Measurements from ENCODE around the gene ASAP3.
A peak's percentile ranks its signal among the peaks of the same experiment; 100 is the strongest.

ASAP3 gene

DNA sequence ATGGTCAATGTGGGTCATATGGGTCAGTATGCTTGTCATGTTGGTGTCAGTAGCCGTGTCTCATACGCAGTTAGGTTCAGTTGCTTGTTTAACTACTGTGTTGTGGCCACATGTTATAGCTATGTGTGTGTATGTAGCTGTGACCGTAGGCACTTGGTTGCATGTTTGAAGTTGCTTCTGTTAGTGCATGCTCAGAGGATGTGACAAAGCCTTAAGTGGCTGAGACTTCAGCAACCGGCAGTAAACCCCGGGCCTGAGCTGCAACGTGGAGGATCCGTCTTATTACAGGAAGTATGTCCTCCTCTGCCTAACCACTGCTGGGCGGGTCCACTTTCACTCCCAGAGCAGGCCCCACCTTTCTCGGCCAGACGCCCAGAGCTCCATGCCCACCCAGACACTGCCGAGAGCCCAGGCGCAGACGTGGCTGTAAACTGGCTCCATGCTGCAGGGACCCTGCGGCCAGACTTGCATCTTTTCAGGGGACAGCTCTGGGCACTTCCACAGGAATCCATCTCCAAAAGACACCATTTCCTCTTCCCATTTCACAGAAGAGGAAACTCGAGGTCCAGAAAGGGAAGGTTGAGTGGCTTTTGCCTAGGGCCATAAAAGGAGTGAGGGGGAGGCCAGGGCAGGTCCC, 61.6 kb downstream of the ASAP3 start:
- no peak for DNase-seq

DNA sequence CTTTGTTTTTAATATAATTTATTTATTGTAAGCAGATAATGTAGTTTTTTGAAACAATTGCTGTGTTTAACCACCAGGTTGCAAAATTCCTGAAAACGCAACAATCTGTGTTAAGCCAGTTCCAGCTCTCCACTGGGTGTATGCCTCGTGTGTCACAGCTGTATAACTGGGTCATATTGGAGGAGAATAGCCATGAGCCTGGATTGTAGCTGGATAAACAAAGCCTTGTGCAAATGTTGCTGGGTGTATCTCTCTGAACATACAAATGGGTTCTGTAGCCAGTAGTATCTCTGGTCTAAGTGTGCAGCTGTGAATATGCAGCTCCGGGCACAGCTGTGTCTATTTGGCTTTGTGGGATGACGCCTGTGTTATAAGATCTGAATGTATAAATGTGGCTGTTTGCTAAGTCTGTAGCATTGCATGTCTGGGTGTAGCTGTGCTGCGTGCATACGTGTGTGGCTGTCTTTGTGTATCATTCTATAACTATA, 62.2 kb downstream of the ASAP3 start:
- no peak for DNase-seq

DNA sequence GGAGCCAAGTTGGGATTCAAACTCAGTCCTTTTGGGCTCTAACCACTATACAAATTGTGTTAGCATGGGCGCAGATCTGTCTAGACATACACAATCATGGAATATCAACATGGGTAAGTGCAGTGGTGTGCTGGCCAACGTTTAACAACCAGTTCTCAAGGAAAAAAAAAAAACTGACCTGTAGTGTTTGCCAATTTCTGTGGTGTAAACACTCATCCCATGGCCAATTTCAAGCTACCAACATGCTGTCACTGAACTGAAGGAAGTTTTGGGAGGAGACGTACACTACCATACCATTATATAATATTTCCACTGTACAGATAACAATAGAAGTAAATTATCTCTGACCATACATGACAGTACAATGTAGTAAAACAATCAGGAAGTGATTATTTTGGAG, 62.6 kb downstream of the ASAP3 start:
- DNase-seq, result no peak

DNA sequence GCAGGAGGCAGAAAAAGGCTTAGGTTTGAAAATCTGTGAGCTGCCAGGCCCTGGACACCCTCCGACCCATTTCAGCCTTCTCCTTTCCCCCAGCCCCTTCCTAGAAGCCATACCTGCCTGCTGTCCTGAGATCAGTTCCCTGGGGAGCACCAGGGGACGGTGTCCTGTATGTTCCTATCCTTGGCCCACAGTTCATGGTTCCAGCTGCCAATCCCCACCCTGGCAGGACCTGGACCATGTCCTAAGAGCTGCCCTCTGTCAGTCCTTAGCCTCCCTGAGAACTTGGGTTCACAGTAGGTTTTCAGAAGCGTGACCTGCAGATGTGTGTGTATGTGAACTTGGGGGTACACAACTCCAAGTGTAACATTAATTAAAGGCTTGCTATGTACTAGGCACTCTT, 63.2 kb downstream of the ASAP3 start:
- no peak for DNase-seq

DNA sequence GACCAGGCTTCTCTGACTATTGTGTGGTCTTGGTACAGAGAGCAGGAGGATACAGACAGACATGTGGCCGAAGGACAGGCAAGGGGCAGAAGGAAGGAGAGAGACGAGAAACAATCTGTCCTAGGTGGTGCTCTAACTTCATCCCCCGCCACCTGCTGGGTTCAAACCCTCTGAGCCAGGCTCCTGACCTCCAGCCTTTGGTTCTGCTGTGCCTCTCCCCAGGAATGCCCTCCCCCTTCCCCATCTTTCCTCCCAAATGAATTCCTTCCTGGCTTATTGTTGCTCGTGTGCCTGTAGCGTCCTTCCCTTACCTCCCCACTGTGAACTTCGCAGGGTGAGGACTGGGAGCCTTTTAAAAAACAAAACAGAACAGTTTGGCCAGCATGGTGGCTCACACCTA, 64.8 kb downstream of the ASAP3 start:
- DNase-seq, result no peak

DNA sequence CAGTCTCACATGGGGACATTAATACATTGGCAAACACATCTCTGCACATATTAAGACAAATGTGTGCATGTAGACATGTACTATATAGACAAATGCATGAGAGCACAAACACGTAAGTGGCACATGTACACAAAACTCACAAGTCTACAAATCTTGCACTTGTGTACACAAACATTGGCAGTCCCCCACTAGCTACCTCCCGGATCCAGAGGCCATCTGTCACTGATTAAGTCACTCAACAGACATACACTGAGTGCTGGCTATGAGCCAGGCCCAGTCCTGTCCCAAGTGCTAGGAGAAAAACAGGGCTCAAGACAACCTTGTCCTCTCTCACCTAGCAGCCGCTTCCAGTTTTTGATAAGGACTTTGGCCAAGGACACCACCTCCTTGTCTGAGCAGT, 66.4 kb downstream of the ASAP3 start:
- DNase-seq, result no peak

DNA sequence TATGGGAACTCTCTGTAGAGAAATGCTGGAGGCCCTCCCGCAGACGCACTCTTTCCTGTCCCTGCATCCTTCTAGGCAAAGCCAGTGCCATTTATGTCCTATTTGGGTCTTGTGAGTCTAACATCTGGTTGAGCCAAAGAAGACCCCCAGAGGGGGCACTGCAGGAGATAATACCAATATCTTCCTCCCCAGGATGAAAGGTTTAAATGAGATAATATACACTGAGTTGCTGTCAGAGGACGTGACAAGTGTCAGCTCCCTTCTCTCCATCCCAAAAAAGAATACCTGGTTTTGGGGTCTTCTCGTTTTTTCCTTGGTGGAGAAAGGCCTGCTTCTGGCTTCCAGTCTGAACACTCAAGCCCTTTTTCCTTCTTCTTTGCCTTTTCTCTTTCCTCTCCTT, 67.0 kb downstream of the ASAP3 start:
- DNase-seq, result no peak

DNA sequence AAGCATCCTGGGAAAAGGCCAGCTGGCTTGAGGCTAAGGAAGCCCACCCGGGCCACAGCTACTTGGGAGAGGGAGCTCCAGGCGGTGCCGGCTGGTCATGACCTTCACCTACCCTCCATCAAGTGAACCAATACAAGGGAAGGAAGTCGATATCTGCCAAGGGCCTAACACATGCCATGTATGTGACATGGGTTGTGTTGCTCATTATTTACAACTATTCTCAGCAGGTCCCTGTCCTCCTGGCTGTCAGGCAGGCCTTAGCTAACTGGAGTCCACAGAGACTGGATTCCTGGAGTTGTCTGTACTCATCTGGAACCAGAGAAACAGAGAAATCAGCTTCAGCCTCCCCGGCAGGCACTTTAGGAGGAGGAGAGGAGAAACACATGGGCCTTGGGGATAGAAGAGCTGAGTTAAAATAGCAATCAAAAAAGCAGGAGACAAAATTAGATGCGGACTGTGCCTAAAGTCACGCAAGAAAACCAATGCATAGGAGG, 75.1 kb downstream of the ASAP3 start:
- no peak for DNase-seq

DNA sequence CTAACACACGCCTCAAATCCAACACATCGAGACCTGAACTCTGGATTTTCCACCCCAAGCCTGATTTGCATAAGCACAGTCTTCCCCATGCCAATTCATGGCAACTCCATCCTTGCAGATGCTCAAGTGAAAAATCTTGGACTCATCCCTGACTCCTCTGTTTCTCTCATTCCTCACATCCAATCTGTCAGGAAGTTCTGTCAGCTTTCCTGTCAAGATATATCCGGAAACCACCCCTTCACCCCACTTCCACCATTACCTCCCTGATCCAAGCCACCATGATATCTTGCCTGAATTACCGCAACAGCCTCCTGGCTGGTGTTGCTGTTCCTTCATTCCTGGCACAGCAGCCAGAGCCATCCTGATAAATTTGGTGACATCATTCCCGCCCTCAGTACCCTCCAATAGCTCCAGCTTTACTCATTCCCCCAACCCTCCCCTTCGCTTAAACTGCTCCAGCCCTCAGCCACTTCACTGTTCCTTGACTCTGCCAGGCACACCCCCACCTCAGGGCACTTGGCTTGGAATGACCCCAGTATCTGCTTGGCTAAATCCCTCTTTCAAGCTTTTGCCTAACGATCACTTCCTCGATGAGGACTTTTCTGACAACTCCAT, 76.9 kb downstream of the ASAP3 start:
- DNase-seq, result no peak

DNA sequence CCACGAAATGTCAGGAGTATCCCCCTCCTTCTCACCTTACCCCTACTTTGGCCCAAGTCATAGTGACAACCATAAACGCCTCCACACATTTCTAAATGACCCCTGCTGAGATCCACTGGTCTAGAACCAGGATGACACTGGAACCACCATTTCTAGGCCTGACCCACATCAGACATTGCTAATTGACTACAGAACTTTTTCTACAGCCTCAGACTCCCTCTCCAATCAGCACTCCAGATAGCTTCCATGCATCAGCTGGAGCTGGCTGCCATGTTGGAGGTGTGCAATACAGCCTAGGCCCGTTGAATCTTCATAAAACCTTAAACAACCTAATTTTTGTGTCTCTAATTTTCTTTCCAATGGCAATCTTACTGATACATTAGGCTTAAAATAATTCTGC, 78.0 kb downstream of the ASAP3 start:
- DNase-seq, result no peak

DNA sequence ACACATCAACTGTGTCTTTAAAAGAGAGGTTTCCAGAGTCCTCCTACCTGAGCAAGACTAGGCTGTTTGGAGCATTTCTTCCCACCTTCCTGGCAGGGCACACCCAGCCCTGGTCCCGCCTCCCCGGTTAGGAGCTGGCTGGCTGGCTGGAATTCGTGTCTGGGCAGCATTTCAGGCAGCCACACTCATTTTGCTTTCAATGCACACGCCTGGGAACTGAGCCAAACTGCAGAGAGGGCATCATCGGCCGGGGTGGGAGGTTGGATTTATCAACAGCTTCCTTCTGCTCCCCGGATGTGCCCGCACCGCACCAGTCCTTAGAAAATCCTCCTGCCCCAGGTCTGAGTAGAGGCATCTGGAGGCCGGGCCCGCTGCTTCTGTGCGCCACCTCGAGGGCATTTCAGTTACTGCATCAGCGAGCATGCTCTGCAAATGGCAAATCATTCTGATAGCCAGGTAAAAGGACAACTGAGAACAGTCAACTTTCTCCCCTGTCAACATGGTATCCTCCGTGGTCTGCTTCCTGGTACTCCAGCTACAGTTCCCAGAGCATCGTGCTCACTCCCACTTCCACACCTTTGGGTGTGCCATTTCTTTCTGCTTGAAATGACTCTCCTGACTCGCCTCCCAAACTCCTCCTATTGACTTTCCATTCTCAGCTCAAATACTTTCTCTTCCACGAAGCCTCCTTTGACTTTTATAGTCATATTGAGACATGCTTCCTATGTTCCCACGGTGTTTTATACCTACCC, 80.1 kb downstream of the ASAP3 start:
- DNase-seq, result peak; percentile 86

DNA sequence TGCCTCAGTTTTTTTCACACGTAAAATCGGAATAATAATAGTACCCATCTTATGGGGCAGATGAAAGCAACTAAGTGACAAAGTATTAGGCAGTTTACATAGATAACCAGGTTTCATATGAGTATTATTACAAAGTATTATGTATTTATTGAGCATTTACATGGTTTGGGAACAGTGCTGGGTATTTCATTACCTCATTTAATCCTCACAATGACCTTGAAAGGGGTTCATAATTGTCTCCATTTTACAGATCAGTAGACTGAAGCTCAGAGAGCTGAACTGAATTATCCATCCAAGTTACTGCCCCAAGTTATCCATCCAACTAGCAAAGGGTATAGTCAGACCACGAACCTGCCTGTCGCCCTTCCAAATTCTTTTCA, 80.6 kb downstream of the ASAP3 start:
- DNase-seq, result no peak

DNA sequence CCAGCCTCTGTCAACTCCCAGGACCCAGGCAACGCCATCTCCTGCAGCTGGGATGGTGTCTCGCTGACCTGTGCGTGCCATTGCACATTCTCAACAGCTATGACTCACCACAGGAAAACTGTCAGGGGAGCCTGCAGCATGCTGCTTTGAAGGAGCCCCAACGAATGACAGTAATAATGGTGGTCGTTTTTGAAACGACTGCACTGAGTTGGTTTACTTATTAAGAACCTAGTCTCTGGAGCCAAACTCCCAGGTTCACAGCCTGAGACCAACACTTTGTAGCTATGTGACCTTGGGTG, 81.0 kb downstream of the ASAP3 start:
- DNase-seq, result no peak

DNA sequence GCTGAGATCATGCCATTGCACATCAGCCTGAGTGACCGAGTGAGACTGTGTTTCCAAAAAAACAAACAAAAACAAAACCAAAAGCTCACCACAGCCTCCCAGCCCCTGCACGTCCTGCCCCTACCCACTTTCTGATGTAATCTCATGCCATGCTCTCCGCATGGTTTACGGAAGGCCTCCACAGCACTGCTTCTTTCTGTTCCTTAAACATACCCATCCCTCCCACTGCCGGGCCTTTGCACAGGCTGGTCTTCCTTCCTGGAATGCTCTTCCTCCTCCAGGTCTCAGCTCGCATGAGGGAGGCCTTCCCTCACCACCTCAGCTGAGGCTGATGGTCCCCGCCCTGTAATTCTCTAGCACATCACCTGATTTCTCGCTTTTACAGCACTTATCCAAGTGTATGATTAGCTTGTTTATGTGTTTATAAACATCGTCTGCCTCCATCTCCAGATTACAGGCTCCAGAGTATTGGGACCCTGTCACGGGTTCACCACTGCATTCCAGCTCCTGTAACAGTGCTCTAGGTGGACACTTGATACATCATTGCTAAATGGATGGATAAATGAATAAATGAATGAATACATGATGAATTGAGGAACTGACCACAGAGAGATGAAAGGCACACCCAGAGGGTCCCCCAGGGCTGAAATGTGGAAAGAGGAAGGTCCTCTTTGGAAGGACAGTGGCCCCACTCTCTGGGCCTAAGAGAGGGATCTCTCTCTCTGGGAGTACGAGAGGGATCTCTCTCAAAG, 81.5 kb downstream of the ASAP3 start:
- no peak for DNase-seq

DNA sequence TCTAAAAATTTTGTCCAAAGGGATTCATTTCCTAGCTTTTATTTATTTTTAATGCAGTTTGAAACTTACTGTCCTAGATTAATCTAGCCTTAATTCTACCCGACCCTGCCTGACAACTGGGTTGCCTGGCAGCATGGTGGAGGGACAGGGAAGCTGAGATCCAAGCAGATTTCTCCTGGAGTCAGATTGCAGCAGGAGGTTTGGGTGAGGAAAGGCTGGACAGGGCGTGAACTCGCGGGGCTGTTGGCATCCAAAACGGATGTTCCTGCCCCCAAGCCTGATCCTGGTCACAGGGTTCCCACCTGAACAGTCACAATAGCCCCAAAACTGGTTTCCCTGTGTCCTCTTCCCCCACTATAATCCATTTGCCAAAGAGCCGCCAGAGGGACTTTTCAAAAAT, 82.7 kb downstream of the ASAP3 start:
- DNase-seq, result no peak

DNA sequence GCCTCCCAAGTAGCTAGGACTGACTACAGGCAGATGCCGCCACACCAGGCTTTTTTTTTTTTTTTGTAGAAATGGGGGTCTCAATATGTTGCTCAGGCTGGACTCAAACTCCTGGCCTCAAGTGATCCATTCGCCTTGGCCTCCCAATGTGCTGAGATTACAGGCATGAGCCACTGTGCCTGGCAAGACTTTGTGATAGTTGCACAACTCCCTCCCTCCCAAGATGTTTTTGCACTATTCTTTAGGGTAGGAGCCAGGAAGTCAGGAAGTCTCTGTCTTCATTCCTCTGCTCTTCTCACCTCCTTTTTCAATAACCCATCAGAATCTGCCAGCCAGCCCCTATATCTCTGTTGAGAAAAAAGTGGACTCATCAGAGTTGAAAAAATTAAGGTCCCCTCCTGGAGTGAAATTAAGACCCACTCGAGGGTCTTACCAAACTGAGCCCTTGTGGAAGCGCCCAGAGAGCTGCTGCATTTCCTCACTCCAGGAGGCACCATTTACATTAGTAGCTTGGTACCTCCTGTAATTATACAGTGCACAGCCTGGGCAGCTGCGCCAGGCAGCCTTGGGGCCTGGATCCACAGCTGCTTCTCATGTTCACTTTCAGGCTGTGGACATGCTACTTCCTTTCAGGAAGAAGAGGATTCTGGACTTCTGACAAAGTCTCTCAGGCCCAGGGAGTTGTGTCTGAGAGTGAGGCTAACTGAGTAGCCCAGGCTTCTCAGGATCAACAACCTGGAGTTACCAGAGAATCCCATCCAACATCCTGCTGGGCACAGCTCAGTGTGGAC, 83.5 kb downstream of the ASAP3 start:
- DNase-seq, result no peak

DNA sequence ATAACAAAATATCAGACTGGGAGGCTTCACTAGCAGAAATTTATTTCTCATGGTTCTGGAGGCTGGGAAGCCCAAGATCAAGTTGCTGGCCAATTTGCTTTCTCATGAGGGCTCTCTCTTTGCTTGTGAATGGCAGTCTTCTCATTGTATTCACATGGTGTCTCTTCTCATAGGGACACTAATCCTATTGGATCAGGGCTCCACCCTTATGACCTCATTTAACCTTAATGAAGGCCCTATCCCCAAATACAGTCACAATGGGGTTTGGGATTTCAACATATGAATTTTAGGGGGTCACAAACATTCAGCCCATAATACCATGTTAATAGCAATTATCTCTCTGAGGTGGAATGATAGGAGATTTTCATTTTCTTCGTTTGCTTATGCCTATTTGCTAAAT, 84.8 kb downstream of the ASAP3 start:
- no peak for DNase-seq

DNA sequence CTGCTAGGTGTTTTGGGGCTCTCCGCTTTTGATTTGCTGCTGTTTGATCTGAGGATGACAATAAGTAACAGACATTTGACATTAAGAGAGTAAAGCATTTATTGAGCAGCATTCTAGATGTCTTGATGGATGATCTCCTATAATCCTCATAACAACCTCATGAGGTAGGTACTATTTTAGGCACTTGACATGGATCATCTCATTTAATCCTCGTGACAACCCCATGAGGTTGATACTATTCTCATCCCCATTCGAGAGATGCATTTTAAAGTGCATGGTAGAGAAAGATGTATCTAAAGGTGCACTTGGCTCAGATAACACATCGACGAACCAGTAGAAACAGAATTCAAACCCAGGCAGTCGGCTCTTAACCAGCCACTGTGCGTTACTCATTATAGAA, 86.1 kb downstream of the ASAP3 start:
- no peak for DNase-seq

DNA sequence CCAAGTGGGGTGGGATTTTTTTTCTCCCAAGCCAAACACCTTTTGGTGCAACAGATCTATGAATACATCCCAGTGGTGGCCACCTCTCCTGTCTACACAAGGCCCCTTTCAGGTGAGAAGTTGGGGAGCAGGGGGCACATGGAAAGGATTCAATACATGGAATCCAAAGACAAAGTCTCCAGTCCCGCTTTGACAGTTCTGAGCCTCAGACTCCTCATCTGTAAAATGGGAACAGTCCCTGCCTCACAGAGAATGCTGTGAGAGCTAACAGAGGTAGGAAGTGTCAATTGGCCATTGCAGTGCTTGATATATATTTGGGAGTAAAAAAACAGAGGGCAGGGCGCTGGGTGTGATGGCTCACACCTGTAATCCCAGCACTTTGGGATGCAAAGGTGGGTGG, 87.6 kb downstream of the ASAP3 start:
- no peak for DNase-seq

DNA sequence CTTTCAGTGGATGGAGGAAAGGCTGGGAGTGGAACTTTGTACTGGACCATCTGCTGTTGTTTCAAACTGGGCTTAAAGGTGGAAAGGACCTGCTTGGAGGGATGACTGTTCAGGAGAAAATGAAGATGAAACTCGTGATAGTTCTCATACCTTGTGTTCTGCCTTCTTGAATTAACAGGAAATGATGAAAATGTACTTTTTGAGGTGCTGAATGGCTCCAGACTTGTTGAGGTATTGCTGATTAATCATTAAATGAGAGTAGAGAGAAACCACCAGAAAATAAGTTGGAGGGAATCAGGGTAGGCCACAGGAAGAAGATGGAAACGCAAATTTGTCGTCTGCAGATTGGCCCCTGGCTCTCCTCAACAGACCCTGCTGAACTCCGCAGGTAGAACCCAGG, 88.1 kb downstream of the ASAP3 start:
- DNase-seq, result no peak

DNA sequence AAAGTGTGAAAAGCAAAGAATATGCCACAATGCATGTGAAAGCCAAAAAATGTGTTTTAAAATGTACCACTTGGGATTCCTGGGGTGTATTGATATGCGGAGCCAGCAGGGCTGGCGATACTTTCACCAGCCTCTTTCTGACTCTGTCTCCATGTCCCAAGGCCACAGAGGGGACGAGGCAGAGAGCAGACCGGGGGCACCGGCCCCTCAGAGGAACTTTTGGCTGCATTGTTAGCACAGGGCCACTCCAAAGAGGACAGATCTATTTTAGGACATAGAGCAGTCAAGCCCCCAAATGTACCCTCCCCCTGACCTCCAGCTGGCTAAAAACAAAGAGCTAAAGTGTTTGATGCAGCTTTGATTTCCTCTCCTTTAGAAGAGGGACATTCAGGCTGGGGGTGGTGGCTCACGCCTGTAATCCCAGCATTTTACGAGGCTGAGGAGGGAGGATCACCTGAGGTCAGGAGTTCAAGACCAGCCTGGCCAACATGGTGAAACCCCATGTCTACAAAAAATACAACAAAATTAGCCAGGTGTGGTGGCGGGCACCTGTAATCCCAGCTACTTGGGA, 88.7 kb downstream of the ASAP3 start:
- no peak for DNase-seq

DNA sequence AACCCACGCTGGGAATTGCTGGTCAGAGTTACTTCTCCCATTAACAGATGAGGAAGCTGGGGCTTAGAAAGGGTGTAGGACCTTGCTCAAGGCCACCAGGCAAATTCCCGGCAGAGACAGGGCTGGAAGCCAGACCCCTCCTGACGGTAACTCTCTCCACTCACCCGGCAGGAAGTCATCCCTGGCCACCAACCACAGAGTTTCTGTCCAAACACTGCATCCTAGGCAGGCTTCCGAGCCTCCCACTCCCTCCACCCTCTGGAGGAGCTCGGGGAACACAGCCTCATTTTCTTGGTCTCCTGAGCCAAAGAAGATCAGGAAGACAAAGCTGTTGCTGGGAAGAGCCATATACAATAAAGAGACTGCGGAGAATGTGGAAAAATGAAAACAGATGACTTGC, 89.3 kb downstream of the ASAP3 start:
- no peak for DNase-seq

DNA sequence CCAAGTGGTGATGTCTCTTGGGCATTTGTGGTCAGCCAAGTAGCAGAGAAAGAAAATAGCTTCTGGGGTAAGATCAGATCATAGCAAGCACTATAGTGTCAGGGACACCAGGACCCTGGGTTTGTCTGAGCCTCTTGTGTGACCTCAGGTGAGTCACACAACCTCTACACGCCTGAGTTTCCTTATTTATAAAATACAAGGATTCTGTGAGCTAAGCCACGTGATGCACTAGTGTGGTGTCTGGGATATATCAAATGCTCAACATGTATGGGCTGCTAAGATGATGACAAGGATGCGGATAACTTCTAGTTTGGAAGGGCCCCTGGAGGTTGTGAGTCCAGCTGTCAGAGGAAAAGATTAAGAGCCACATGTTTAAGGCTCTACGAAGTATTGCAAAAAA, 89.8 kb downstream of the ASAP3 start:
- no peak for DNase-seq

Measured in NCI-H1436 (cell line).